Stomach smooth muscle (tissue), 2 donors: ENCODE measurements around the gene CPLX3.

Experiments
- H3K27ac ChIP-seq: one replicate; pipeline ENCODE4 v1.7.0; 2013; ENCODE audit warnings: mild to moderate bottlenecking, low read length, inconsistent platforms
- H3K27me3 ChIP-seq, 2 donors: one replicate each; pipeline ENCODE4 v1.7.0; 2013; ENCODE audit warnings: low read length in 2 of 2; ENCODE audit not compliant: insufficient read depth in 2 of 2, control insufficient read depth in 1 of 2
- H3K36me3 ChIP-seq, 2 donors: one replicate each; pipeline ENCODE4 v1.7.0; 2013; ENCODE audit warnings: low read length in 2 of 2; ENCODE audit not compliant: control insufficient read depth in 2 of 2, insufficient read depth in 2 of 2
- H3K4me1 ChIP-seq: one replicate; pipeline ENCODE4 v1.7.0; 2013; ENCODE audit warnings: low read length; ENCODE audit not compliant: control insufficient read depth, insufficient read depth
- H3K4me3 ChIP-seq, 2 donors: one replicate each; pipeline ENCODE4 v1.7.0; 2013; ENCODE audit warnings: low read length in 2 of 2
- H3K9ac ChIP-seq, 2 donors: one replicate each; pipeline ENCODE4 v1.7.0; 2013; ENCODE audit warnings: low read length in 2 of 2, mild to moderate bottlenecking in 1 of 2
- H3K9me3 ChIP-seq, 2 donors: one replicate each; pipeline ENCODE4 v1.7.0; 2013; ENCODE audit warnings: low read length in 2 of 2; ENCODE audit not compliant: control insufficient read depth in 2 of 2
- donor health status: healthy.
- donor health status: Pancreatic carcinoma.

Gene CPLX3

GRCh38 chr15:74820056-74820455 lies 6.4 kb upstream of the CPLX3 start:
- H3K4me1 ChIP-seq = peaks cover 8% of the 10 kb centered on the region
- no peak overlapping the region for H3K9ac ChIP-seq
- no peak overlapping the region for H3K4me3 ChIP-seq
- no peaks in the 10 kb centered on the region for H3K36me3 ChIP-seq
- H3K27me3 ChIP-seq = peaks cover 0 to 4% of the 10 kb centered on the region in 2 donors
- no peaks in the 10 kb centered on the region for H3K9me3 ChIP-seq
- no peak overlapping the region for H3K27ac ChIP-seq

DNA sequence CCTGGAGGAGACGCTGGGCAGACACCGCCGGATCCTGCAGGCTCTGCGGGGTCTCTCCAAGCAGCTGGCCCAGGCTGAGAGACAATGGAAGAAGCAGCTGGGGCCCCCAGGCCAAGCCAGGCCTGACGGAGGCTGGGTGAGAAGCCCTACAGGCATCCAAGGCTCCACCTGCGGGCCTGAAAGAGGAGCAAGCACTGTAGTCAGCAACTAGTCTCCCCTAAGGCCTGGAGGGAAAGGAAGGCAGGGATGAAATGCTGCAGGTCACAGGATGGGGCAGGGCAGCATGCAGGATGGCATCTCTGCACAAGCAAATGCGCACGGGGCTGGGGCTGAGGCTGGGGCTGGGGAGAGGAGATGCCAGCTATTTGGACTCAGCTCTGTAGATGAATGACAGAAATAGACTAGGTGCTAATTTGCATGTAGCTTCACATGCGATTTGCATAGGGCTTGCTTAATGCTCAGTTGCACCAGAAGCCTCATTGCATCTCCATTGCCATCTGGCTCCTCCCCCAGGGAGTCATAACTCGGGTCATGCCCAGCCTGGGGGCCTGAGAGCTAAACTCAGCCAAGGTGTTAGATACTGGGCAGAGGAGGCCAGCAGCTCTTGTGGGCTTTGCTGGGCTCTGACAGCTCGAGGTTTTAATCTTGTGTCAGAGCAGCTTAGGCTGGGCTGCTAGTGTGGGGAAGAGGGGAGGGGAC lies 5.2 kb upstream of the CPLX3 start:
- Histone ChIP-seq H3K27ac (no peak overlapping the region), H3K4me3 (no peak overlapping the region), H3K27me3 (peaks cover 5 to 7% of the 10 kb centered on the region in 2 donors), H3K4me1 (peaks cover 4% of the 10 kb centered on the region), H3K9me3 (no peaks in the 10 kb centered on the region), H3K9ac (no peak overlapping the region), H3K36me3 (no peaks in the 10 kb centered on the region)

DNA sequence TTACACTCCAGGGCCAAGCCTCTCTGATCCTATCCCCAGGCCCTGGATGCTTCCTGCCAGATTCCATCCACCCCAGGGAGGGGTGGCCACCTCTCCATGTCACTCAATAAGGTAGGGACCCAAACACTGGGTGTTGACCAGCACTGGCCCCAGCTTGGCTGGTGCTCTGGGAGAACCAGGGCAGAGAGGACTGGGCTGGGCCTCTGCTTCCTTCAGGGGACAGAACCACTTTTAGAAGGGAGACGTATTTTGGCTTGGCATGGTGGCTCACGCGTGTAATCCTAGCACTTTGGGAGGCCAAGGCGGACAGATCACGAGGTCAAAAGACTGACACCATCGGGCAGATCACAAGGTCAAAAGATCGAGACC lies 4.7 kb upstream of the CPLX3 start:
- H3K36me3 ChIP-seq = no peaks in the 10 kb centered on the region
- H3K9ac ChIP-seq = no peak overlapping the region
- peaks cover 4% of the 10 kb centered on the region for H3K4me1 ChIP-seq
- H3K27ac ChIP-seq = no peak overlapping the region
- no peak overlapping the region for H3K4me3 ChIP-seq
- peaks cover 9 to 10% of the 10 kb centered on the region in 2 donors for H3K27me3 ChIP-seq
- no peaks in the 10 kb centered on the region for H3K9me3 ChIP-seq

GRCh38 chr15:74822233-74822632 lies 4.2 kb upstream of the CPLX3 start:
- Histone ChIP-seq H3K4me3 (no peak overlapping the region), H3K36me3 (no peaks in the 10 kb centered on the region), H3K27ac (no peak overlapping the region), H3K27me3 (peaks cover 13 to 14% of the 10 kb centered on the region in 2 donors), H3K4me1 (peaks cover 3% of the 10 kb centered on the region), H3K9me3 (no peaks in the 10 kb centered on the region), H3K9ac (no peak overlapping the region)

DNA sequence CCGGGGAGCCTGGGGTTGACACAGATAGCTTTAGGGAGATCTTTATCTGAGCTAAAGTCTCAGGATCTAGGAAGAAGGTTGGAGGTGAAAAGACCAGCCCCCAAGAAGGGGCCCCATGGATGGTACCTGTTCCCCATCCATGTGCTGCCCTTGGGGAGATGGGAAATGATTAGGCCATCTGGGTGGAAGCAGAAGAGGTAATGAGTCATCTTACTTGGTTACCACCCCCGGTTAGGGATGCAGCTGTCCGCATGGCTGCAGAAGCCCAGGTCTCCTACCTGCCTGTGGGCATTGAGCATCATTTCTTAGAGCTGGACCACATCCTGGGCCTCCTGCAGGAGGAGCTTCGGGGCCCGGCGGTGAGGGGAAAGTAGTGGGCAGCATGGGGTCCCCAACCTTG lies 3.1 kb upstream of the CPLX3 start:
- Histone ChIP-seq H3K9me3 (no peaks in the 10 kb centered on the region), H3K27me3 (peaks cover 21 to 24% of the 10 kb centered on the region in 2 donors), H3K9ac (no peak overlapping the region), H3K36me3 (no peaks in the 10 kb centered on the region), H3K27ac (no peak overlapping the region), H3K4me1 (no peaks in the 10 kb centered on the region), H3K4me3 (no peak overlapping the region)

DNA sequence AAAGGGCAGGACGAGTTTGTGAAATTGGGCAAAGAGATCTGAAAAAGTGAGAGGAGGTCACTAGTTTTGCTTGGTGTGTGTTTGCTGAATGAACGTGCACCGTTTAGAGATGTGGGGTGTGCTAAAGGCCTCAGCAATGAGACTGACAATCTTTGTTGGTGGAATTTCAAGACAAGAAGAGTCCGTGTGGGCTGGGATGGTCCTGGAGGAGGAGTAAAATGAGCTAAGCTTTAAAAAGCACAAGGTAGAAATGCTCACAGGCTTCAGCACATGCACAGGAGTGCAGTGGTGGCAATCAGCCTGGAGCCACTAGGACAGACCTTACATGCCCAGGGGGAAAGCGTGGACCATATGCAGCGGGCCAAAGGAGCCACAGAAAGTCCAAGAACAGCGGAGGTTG lies 1.5 kb upstream of the CPLX3 start:
- no peaks in the 10 kb centered on the region for H3K9me3 ChIP-seq
- peaks cover 18 to 25% of the 10 kb centered on the region in 2 donors for H3K27me3 ChIP-seq
- no peak overlapping the region for H3K9ac ChIP-seq
- no peaks in the 10 kb centered on the region for H3K4me1 ChIP-seq
- H3K27ac ChIP-seq = no peak overlapping the region
- H3K36me3 ChIP-seq = no peaks in the 10 kb centered on the region
- no peak overlapping the region for H3K4me3 ChIP-seq

DNA sequence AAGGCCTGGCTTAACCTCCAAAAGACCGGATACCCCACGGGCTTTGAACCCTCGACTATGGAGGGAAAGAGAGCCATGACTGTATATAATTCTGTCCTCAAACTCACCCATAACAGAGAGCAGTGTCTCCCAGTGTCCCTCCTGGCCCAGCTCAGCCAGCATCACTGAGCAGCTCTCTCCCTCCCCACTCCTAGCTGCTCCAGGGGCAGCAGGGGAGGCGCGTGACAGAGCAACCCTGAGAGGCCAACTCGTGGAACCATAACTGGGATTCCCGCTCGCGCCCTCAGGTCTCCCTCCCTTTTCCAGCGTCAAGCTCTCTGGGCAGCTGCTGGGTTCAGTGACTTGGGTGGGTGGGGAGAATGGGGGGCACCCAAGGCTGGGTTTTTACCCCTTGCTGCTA lies 561 bp upstream of the CPLX3 start:
- H3K27me3 ChIP-seq = peaks cover 18 to 25% of the 10 kb centered on the region in 2 donors
- no peak overlapping the region for H3K27ac ChIP-seq
- H3K4me3 ChIP-seq = no peak overlapping the region
- no peaks in the 10 kb centered on the region for H3K36me3 ChIP-seq
- no peaks in the 10 kb centered on the region for H3K4me1 ChIP-seq
- H3K9me3 ChIP-seq = no peaks in the 10 kb centered on the region
- H3K9ac ChIP-seq = no peak overlapping the region

- Histone ChIP-seq H3K9me3 (no peaks in the 10 kb centered on the region), H3K27me3 (peaks cover 18 to 25% of the 10 kb centered on the region in 2 donors), H3K36me3 (no peaks in the 10 kb centered on the region), H3K27ac (no peak overlapping the region), H3K4me3 (no peak overlapping the region), H3K4me1 (peaks cover 5% of the 10 kb centered on the region), H3K9ac (no peak overlapping the region)
Observed at GRCh38 chr15:74826921-74827320, 494 bp downstream of the CPLX3 start.

- Histone ChIP-seq H3K27me3 (peaks cover 18 to 25% of the 10 kb centered on the region in 2 donors), H3K9me3 (no peaks in the 10 kb centered on the region), H3K9ac (no peak overlapping the region), H3K27ac (no peak overlapping the region), H3K4me3 (no peak overlapping the region), H3K4me1 (peaks cover 5% of the 10 kb centered on the region), H3K36me3 (no peaks in the 10 kb centered on the region)
Observed at GRCh38 chr15:74827614-74828013, 1.2 kb downstream of the CPLX3 start.

GRCh38 chr15:74828835-74829234 lies 2.4 kb downstream of the CPLX3 start:
- Histone ChIP-seq H3K4me3 (no peak overlapping the region), H3K27me3 (peaks cover 18 to 25% of the 10 kb centered on the region in 2 donors), H3K9me3 (no peaks in the 10 kb centered on the region), H3K4me1 (peaks cover 9% of the 10 kb centered on the region), H3K27ac (no peak overlapping the region), H3K9ac (no peak overlapping the region), H3K36me3 (no peaks in the 10 kb centered on the region)

- Histone ChIP-seq H3K9me3 (no peaks in the 10 kb centered on the region), H3K9ac (no peak overlapping the region), H3K27me3 (peaks cover 18 to 25% of the 10 kb centered on the region in 2 donors), H3K4me1 (peaks cover 9% of the 10 kb centered on the region), H3K4me3 (no peak overlapping the region), H3K27ac (no peak overlapping the region), H3K36me3 (no peaks in the 10 kb centered on the region)
Observed at GRCh38 chr15:74829486-74829885, 3.1 kb downstream of the CPLX3 start.
